Esophagus squamous epithelium (tissue), 5 donors: Measurements from ENCODE around the gene GAN. TPM values are rescaled to one million over a fixed set of nuclear protein-coding genes. Genes with fewer than 3 reads are reported as not detected.
"Not testable (repeated sequence)": the region's sequence is repeated elsewhere in the genome, so short reads cannot be mapped to it uniquely, and the experiment has no call there.

Source experiments
- DNase-seq: peaks from one replicate; lab custom pipeline; 2025; lab: John Stamatoyannopoulos, UW
- H3K27ac ChIP-seq, 4 donors: fragments of 200-600 bp; sonication (generic); one replicate each; pipeline ENCODE4 v1.5.1; 2016 to 2019; ENCODE audit warnings: mild to moderate bottlenecking in 1 of 4
- H3K27me3 ChIP-seq, 4 donors: fragments of 200-600 bp; sonication (generic); 1 replicate in 3 of 4; 2 replicates in 1 of 4; pipeline versions ENCODE4 v1.5.1 to v1.6.0; 2017 to 2021; ENCODE audit warnings: antibody characterized with exemption in 1 of 4
- H3K36me3 ChIP-seq, 3 donors: fragments of 200-600 bp; sonication (generic); one replicate each; pipeline ENCODE4 v1.5.1; 2016 to 2019
- H3K4me1 ChIP-seq, 3 donors: fragments of 200-600 bp; sonication (generic); one replicate each; pipeline ENCODE4 v1.5.1; 2017 to 2019
- H3K4me3 ChIP-seq, 4 donors: fragments of 200-600 bp; sonication (generic); 1 replicate in 3 of 4; 2 replicates in 1 of 4; pipeline ENCODE4 v1.5.1; 2016 to 2019; ENCODE audit warnings: mild to moderate bottlenecking in 2 of 4, moderate library complexity in 1 of 4
- H3K9me3 ChIP-seq, 3 donors: fragments of 200-600 bp; sonication (generic); one replicate each; pipeline ENCODE4 v1.5.1; 2016 to 2019
- CTCF ChIP-seq, 6 experiments: fragments of 450-650 bp in 4 of 6; fragments of 200-600 bp in 2 of 6; sonication (generic) in 2 of 6; IDR thresholded peaks; one replicate each; pipeline ENCODE4 v1.5.1; 2016 to 2019; ENCODE audit warnings: antibody characterized with exemption in 6 of 6, mild to moderate bottlenecking in 4 of 6, moderate library complexity in 4 of 6
- POLR2A ChIP-seq, 4 donors: fragments of 450-650 bp; IDR thresholded peaks; one replicate each; pipeline ENCODE4 v1.6.1; 2017; ENCODE audit warnings: antibody characterized with exemption in 4 of 4, mild to moderate bottlenecking in 4 of 4, moderate library complexity in 3 of 4
- WGBS, 2 donors: methylation state at CpG; one replicate each; pipeline ENCODE4 v1.1.5; 2018; 5-methylcytosine and 5-hydroxymethylcytosine counted together
- intact Hi-C: fragments of 100-400 bp; cut with DNase I; formaldehyde crosslinking; loops from one replicate; pipeline ENCODE4 v1.15.0; 2022
- total RNA-seq, 4 donors: library from RNA; depleted of rRNA; stranded (reverse); fragments of >200 nt; gene quantifications; one replicate each; pipeline ENCODE4 v1.1.0, GENCODE V29; 2016
- donor health status: DM: yes; HTN: yes; CAD: no.

The GAN gene
- total RNA-seq, 4 donors from 2014 or later, result 16.7 to 28.0 (median 21.7) TPM

DNA sequence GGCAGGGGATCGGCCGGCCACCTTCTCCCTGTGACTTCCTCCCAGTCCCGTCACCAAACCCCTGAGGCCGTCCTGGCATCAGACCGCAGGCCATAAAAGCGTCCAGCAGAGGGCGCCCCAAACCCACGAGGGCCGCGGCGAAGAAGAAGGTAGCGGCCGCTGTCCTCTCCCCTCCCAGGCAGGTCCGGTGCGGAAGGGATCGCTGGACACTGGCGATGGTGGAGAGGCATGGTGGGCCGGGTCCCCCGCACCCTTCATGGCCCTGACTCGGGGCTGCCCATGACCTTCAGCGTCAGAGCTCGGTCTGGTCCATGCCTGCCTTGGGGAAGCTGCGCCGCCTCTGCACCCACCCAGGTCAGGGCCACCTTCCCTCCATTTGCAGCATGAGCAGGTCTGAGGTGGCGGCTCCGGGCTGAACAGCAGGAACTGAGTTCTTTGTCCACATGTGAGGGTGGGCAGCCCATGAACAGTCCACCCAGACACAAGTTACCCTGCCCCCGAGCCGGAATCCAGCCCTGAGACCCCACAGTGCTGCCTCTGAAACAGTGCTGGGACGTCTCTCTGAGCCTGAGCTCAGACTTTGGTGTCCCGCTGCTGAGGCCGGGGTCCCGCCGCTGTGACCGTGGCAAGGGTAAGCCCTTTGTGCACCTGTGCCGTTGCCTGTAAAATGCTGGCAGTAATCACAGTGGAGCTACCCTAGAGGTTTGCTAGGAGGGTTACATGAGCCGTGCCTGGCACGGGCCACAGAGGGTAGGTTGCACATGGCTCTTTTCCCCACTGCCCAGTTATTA lies 89.0 kb downstream of the GAN start:
- no peaks in the 10 kb centered on the region for H3K36me3 ChIP-seq
- TF ChIP-seq CTCF (IDR thresholded peaks at IDR 0.05), result peak; percentile 91 to 98 (median 96)
- TF ChIP-seq POLR2A (IDR thresholded peaks at IDR 0.05), result no peak
- intact Hi-C loops, result loop anchor here (5.0 kb wide), 1 partner anchor 324 kb away; no protein-coding TSS in a partner anchor
- no peaks in the 10 kb centered on the region for H3K27me3 ChIP-seq
- WGBS, 2 donors, result 29 to 30% methylated on average over 4 to 16 of the region's 37 CpGs
- DNase-seq, result no peak
- peak overlapping the region in 3 of 4 donors; percentile 23 to 58 (median 31) for H3K4me3 ChIP-seq
- peak overlapping the region in 3 of 4 donors; percentile 17 to 42 (median 34) for H3K27ac ChIP-seq
- peaks cover 0 to 4% (median 0%) of the 10 kb centered on the region in 3 donors for H3K9me3 ChIP-seq
- peaks cover 8 to 43% (median 36%) of the 10 kb centered on the region in 3 donors for H3K4me1 ChIP-seq

GRCh38 chr16:81405002-81405401 lies 90.2 kb downstream of the GAN start:
- WGBS, 2 donors, result 96 to 97% methylated on average over 2 of the region's 2 CpGs
- H3K4me3 ChIP-seq, intact Hi-C loops, H3K27me3 ChIP-seq, H3K36me3 ChIP-seq, DNase-seq, H3K27ac ChIP-seq, H3K9me3 ChIP-seq: not testable (repeated sequence)
- H3K4me1 ChIP-seq, result peaks cover 8 to 43% (median 36%) of the 10 kb centered on the region in 3 donors

- Histone ChIP-seq H3K27ac (peak overlapping the region in 3 of 4 donors; percentile 9 to 45 (median 16)), H3K4me1 (peaks cover 8 to 43% (median 36%) of the 10 kb centered on the region in 3 donors), H3K36me3 (no peaks in the 10 kb centered on the region), H3K27me3 (no peaks in the 10 kb centered on the region), H3K9me3 (no peaks in the 10 kb centered on the region), H3K4me3 (no peak overlapping the region)
- DNase-seq, result no peak
- WGBS, 2 donors, result 21 to 53% methylated on average over 5 to 11 of the region's 11 CpGs
- intact Hi-C loops, result no loop called here
- TF ChIP-seq CTCF (IDR thresholded peaks at IDR 0.05) (peak in 1 of 6 experiments; percentile 45), POLR2A (IDR thresholded peaks at IDR 0.05) (no peak)
These were observed 90.9 kb downstream of the GAN start for GRCh38 chr16:81405702-81406113.

- intact Hi-C loops, result no loop called here
- Histone ChIP-seq H3K27ac (no peak overlapping the region), H3K4me3 (no peak overlapping the region), H3K27me3 (no peaks in the 10 kb centered on the region), H3K9me3 (no peaks in the 10 kb centered on the region), H3K36me3 (no peaks in the 10 kb centered on the region), H3K4me1 (peaks cover 6 to 33% (median 22%) of the 10 kb centered on the region in 3 donors)
- DNase-seq, result no peak
- TF ChIP-seq POLR2A (IDR thresholded peaks at IDR 0.05), result no peak
- WGBS, 2 donors, result 89 to 91% methylated on average over 7 to 9 of the region's 9 CpGs
These were observed 93.7 kb downstream of the GAN start for GRCh38 chr16:81408409-81408950.

- no peaks in the 10 kb centered on the region for H3K27me3 ChIP-seq
- H3K36me3 ChIP-seq, result no peaks in the 10 kb centered on the region
- H3K27ac ChIP-seq, result no peak overlapping the region
- no peak overlapping the region for H3K4me3 ChIP-seq
- intact Hi-C loops, result no loop called here
- H3K9me3 ChIP-seq, result no peaks in the 10 kb centered on the region
- DNase-seq, result no peak
- H3K4me1 ChIP-seq, result peaks cover under 1 to 27% (median 16%) of the 10 kb centered on the region in 3 donors
- WGBS, 2 donors, result 79 to 83% methylated on average over 5 to 8 of the region's 13 CpGs
- TF ChIP-seq CTCF (IDR thresholded peaks at IDR 0.05) (no peak), POLR2A (IDR thresholded peaks at IDR 0.05) (no peak)
These were observed 94.3 kb downstream of the GAN start for GRCh38 chr16:81409016-81409556.
